Measurements from ENCODE around the gene MCM9. TPM values are rescaled to one million over a fixed set of nuclear protein-coding genes. Genes with fewer than 3 reads are reported as not detected.
A peak's percentile ranks its signal among the peaks of the same experiment; 100 is the strongest.

Gene MCM9
- total RNA-seq, 1 donor from 2014 or later = 7.8 TPM

DNA sequence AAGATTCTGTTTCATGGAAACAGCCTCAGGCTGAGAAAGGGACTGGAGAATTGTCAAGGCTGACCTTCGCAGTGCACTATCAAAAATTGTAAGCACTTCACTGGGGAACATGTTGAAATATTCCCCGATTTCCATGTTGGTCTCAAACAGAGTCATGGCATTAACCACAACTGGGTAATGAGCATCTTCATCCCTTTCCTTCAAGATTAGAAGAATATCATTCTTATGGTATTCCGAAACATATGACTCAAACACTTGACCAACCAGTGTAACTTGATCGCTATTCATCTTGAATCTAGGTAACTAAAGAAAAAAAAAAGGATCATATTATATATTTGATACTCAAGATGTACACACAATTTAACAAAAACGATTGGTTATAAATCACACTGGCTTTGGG lies 3.5 kb downstream of the MCM9 start:
- DNase-seq = no peak

DNA sequence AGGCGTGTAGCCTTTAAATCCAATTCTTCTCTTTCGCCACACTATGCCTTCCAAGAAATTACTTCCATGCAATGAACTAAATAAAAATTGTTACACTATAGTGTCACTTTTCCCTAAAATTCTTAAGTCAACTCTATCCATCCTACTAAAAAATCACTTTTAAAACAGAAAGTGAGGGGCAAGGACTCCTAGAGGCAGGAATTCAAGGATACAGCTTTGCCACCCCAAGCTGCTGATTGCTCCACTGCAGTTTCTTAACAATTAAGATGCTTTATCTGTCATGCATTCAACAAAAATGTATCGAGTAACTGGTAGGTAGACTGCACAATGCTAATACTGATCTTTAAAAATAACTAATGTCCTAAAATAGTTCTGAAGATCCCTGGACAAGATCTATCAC lies 4.3 kb downstream of the MCM9 start:
- DNase-seq = no peak

DNA sequence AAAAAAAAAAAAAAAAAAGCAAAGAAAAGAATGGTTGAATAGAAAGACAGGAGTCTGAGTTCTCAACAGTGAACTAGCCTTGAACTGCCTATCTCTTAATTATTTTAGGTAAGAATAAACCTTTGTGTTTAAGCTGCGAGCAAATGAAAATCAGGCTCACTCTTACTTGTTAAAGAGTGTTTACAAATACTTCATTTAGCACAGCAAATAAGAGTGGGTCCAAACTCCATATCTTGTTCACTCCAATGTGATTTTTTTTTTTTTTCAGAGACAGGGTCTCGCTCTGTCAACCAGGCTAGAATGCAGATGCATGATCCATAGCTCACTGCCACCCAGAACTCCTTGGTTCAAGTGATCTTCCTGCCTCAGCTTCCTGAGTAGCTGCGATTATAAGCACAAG lies 11.9 kb downstream of the MCM9 start:
- DNase-seq = no peak

DNA sequence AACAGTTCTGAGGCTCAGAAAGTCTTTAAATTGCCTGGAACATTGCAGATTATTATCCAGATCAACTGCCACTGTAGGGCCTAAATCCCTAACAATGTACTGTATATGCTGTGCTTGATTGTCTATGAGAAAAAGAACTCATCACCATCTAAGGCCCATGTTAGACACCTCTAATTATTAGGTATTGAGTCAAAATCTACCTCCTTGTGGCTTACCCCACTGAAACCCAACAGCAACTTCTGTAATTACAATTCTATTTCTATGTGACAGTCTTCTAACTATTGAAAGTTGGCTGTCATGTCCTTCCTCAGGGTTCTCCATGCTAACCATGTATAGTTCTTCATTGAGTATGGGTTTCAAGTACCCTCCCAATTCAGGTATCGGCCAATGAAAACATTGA lies 13.9 kb downstream of the MCM9 start:
- no peak for DNase-seq

DNA sequence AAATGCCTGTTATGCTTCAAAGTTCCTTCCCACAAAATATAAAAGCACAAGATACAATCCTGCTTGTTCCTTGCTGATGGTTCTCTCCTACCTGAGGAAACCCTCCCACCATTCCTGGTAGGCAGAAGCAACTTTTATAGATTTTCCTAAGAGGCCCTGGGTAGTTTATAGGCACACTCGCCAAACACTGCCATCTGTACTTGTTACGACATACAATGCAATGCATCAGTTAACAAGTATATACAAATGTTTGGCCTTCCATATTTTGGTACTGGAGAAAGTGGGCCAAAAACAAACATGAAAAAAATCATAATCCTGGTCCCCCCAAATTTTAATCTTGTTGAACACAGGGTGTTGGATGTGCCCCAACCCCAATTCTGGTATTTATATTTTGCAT lies 16.6 kb downstream of the MCM9 start:
- DNase-seq = no peak

DNA sequence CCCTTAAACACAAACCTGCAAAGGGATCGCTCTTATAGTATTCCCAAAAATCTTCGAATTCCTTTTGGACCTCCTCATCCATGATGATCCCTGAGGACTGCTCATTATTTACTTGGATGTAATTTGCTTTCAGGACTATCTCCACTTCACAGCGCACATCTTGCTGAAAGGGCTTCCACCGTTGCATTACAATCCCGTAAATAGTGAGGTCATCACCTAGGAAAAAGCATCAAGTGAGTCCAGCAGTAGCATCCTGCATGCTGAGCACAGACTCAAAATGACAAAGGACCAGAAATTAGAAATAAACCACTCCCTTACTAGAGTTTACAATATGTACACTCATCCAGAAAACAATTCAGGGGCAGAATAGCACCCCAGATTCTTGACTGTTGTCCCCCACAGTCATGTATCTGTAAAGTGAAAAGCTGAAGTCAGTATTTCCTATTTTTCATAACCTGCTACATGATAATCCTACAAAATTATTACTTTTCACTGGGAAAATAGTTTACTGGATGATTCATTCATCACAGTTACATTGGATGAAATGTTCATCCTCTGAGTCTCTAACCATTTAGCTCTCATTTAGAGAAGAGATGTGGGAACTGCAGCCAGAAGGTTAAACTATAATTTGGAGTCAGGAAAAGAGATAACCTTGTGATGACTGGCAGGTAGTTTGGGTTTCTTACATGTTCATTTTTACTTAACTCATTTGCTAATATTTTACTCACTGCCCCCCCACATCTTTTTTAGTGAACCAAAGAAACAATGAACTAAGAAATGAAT lies 17.2 kb downstream of the MCM9 start:
- no peak for DNase-seq

DNA sequence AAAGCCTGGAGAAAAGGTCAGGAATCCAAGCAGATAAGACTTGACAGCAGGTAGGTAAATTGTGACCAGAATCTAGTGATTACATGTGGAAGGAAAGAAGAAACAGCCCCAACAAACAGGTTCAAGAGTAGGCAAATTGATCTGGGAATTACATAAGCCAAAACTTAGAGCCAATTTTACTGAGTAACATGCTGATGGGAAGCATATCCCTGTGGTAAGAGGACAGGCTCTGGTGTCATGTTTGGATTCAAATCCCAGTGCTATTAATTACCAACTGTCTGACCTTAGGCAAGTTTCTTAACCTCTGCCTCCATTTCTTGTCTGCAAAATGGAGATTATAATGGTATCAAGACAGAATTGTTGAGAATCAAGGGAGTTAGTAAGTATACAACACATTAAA lies 20.4 kb downstream of the MCM9 start:
- DNase-seq = no peak

DNA sequence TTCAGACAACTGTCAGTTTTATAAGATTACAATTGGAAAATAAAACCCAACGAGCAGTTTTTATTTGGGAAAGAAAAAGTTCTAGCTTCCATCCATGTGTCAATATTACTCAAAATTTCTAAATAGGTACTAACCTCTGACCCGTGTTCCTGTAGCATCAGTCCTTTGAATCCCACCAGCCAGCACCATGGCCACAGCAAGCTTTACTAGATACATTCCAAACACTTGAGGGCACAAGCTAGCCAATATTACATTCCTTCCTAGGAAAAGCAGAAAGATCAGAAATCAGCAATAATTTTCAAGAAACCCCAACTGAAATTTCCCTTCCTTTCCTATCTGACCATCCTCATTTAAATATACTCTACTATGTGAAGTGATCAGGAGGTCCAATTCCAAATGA lies 21.8 kb downstream of the MCM9 start:
- DNase-seq = no peak

DNA sequence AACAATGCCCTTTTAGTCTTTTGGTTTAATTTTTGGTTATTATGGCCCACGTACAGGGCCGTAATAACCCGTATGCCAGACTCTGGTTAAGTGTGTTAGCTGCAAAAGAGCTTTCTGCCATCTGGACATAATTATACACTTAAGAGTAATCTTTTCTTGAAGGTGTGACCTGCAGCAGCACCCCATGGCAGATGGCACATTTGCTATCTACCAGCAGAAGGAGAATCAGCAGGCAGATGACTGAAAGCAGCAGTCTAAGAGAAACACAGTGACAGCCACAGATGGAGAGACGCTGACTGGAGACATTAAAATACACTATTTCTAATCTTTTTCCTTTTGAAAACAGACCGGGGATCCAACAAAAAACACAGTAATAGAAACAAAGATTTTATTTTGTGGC lies 22.3 kb downstream of the MCM9 start:
- no peak for DNase-seq

DNA sequence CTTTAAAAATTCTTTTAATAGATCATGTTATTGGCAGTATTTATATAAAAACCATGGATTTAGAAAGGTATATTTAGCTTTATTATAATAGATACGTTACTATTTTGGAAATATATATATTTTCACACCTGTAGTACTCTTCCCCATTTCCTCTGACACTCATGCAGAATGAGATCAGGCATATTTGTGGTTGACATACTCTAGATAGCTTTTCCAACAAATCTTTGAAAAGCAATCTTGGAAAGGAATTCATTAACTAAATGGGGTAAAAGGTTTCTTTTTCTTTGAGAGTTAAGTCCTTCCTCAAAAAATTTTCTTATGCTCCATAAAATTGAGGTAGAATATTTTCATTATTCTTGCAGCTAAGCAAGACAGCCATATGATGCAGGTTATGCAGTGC lies 26.5 kb downstream of the MCM9 start:
- DNase-seq = no peak

DNA sequence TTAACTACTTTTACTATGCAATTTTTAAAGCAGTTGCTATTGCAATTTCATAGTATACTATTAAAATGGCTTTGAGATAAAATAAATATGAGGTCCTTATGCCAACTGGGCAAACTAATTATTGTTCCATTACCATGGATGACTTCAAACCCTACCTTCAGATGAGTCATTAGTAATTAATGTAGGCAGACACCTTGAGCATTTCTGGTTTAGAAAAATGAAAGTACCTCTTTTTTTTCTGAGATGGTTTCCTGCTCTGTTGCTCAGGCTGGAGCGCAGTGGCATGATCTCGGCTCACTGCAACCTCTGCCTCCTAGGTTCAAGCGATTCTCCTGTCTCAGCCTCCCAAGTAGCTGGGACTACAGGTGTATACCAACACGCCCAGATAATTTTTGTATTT lies 29.1 kb downstream of the MCM9 start:
- DNase-seq = no peak

DNA sequence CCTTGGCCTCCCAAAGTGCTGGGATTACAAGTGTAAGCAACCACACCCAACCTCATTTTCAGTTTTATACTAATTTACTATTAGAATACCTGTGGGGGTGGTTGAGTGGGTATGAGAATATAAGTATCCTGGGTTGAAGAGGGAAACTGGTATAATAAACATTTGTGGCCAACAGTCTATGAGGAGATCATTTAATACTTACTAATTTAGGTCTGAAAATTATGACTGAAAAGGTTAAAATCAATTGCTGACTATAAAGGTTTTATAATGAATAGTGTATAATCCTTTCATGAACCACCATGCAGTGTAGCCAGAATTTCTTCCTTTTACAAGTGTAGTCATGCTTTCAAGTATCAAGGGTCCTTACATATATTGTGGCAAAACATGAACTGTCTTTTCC lies 29.9 kb downstream of the MCM9 start:
- no peak for DNase-seq

DNA sequence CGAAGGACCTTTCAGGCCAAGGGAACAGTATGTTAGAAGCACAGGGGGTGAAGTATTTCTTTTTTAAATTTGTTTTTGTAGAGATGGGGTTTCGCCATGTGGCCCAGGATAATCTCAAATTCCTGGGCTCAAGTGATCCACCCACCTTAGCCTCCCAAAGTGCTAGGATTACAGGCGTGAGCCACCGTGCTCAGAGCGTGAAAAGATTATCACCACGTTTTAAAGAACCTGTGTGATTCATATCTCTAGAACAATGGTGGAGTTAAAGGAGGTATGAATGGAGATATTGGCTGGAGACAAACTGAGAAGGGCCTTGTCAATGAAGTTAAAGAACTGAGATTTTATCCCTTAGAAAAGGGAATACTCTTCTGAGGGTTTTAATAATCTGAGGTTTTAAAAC lies 31.3 kb downstream of the MCM9 start:
- no peak for DNase-seq

DNA sequence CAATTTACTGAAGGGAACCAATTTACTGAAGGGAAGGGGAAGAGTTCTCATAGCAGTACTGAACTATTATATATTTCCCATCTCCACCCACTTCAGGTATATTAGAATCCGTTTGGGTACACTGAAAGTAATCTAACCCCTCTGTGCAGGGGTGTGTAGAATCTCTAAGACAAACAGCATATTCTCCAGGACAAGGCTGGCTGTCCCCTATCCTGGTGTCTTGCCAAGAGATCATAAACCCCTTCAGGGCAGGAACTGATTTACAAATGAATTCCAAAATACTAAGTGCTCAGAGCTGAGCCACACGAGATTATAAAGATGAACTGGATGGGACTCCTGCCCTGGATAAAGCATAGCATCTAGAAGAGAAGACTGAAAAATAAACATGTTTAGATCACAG lies 31.8 kb downstream of the MCM9 start:
- no peak for DNase-seq

DNA sequence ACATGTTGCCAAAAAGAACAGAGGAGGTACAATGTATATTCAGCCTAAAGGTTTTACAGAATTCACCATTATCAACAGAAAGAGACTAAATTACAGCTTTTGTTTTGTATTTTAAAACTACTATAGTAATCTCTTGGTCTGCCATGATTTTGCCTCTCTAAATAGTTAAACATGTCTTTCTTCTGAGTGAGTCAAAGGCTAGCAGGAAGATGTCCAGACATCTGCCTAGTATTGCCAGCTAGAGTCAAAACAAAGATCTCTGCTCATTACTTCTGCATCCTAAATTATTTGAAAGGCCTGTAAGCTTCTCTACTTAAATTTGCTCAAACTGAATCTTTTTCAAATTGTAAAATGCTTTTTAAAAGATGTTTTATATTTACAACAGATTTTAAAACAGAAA lies 32.2 kb downstream of the MCM9 start:
- DNase-seq = no peak

DNA sequence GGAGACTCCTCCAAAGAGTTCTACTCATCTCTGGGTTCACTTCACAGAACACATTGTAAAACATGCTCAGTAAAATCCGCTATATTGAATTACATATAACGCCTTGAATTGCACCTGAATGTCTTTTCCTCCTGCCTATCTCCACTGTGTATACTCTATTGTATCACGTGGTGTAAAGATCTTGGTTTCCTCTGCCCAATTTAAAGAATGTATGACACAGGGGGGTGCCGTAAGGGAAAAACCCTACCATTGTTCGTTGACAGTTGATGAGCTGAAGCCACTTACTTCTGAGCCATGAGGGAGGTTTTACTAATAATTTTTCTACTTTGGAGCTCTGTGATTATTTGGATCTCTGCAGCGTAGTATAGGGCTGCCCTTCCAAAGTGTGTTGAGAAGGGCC lies 35.0 kb downstream of the MCM9 start:
- DNase-seq = no peak

DNA sequence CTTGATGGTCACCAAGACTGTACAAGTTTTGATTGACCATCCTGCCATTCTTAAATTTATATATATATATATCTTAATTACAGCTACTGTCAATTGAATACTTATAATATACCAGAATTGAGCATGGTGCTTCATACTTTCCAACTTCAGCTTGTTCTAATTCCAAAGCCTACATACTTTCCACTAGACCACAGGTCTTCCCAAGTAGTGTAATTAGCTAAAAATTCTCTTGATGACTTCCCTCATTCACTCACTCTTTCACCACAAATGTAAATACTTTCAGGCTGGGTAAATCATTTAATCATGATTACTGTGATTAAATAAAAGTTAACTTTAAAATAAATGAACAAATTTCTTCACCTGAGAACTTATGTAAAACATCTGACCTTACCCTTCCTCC lies 37.6 kb downstream of the MCM9 start:
- DNase-seq = no peak

DNA sequence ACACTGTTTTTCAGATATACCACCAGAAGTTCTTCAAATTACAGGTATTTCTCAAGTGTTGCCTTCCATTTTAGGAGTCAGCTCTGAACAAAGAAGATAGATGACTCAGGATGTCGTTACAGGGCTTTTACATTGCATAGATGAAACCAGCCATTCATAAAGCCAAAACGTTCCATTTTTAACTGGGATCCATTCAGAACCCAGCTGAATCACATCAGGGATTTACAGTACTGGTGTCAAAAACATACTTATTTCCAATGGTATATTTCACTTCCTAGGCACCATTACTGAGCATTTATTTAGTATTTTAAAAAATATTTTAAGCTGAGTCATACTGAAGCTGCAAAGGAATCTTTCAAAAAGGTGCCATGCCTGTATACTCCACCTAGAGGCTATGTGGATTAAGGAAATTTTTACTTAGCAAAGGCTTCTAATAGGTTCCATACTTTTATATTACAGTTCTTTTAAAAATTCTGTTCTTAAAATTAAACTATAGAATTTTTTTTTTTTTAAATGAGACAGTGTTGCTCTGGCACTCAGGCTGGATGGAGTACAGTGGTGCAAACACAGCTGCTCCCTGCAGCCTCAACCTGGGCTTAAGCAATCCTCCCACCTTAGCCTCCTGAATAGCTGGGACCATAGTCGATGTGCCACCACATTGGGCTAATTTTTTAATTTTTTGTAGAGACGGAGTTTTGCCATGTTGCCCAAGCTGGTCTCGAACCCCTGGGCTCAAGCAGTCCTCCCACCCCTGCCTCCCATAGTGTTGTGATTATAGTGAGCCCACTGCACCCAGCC lies 38.4 kb downstream of the MCM9 start:
- DNase-seq = no peak

DNA sequence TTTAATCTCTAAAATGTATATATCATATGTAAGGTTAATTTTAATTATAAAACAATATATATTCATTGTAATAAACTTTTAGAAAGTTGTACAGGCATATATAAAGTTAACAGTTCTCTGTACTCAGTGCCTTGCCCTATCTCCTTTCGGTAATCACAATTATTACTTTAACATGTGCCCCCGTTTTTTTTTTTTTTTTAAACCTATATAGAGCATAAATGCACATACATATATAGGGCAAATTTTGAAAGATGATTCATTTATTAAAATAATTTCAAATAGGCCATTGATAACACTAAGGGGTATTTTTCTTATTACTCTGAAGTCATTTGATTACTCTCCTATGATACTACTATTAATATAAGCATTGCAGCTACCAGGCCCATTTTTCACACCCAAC lies 39.1 kb downstream of the MCM9 start:
- no peak for DNase-seq

DNA sequence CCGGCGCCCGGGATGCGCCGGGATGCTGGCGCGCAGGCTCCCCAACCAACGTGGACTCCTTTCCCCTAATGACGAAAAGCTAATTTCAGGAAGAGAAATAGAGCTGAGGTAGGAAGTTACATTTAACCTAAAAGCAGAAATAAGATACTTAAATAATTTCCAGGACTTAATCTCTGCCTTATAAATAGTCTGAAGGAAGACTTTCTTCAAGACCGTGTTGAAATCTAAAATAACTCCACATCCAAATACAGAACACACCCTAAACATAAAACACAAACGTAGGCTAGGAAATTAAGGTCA lies 39.7 kb downstream of the MCM9 start:
- DNase-seq = no peak

DNA sequence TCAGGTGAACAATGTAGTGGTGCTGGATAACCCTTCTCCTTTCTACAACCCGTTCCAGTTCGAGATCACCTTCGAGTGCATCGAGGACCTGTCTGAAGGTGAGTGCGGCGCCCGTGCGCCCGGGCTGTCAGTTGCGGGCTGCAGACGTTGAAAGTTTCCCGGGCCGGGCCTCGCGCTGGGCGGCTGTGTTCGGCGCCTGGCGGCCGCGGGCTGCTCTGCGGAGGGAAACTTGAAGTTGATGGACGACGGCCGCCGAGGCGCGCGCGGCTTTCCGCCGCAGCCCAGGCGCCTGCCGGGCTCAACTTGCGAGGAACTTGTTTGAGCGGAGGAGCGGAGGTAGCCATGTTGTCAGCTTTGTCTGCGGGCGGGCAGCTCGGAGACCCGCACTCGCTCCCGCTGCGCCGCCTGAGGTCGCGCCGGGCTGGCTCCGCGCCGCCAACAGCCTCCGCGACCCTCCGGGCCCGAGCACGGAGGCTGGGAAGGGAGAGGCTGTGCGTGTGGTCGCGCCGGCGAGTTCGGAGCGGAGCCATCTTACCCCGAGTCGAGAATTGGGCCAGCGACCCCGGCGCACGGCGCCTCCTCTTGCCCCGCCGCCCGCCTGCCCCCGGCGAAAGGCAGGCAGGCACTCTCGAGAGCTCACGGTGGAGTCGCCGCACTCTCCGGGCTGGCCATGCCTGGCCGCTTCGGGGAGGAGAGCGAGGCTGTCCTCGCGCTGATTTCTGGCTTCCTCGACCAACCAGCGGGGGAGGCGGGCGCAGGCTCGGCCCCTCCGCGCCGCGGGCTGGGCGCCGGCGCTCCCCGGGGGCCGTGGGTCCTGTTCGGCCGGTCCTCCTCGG lies 40.3 kb downstream of the MCM9 start:
- DNase-seq = peak; percentile 60

DNA sequence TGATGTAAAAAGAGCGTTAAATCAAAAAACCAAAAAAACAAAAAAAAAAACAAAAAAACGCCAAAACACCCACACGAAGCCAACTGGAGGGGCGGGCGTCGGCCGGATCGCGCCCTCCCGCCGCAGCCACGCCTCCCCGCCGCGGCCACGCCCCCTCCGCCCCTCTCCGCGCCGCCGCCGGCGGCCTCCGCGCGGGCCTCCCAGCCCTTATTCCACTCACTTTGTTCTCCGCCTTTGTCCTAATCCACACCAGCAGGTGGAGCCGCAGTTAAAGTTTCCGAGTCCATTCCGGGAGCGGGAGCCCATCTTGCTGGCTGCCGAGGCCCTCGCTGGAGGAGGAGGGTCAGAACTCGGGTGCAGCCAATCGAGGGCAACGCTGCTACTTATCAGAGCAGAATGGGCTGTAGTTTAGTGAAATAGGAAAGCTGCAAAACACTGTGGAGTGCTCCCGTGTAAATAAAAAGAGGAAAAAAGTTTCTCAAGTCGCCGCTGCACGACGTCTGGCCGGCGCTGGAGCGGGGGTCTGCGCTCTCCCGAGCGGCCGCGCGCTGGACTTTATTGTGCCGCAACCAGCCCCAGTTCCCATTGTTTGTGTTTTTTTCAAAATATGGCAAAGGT lies 41.0 kb downstream of the MCM9 start, which contains the start of gene ASF1A:
TSS of gene ASF1A (plus strand) at position 346 of the 618 bp plus-strand sequence. CDS start at position 608, 262 bp downstream.
- peak; percentile 98 for DNase-seq
